GM04504 (cell line): ENCODE measurements around the gene ASXL2.

Source experiments
- DNase-seq: peaks from one replicate; pipeline ENCODE4 v3.0.0-alpha.2; 2012; ENCODE audit warnings: low read depth

Gene ASXL2

DNA sequence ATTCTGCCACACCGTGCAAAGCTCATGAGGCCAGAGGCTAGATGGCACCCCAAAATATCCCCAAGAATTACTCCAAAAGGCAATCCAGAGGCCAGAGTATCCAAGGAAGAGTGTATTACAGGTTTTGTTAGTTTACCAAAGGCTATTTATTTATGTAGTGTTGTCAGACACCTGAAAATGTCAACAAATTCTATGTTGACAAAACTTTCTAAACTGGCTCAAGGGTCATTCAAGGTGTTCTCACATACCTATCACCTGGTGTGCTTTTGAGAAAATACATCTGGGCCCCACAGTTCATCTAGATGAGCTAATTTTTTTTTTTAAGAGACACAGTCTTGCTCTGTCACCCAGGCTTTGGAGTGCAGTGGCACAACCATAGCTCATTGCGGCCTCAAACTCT is 192.5 kb downstream of the ASXL2 start:
- no peak for DNase-seq

DNA sequence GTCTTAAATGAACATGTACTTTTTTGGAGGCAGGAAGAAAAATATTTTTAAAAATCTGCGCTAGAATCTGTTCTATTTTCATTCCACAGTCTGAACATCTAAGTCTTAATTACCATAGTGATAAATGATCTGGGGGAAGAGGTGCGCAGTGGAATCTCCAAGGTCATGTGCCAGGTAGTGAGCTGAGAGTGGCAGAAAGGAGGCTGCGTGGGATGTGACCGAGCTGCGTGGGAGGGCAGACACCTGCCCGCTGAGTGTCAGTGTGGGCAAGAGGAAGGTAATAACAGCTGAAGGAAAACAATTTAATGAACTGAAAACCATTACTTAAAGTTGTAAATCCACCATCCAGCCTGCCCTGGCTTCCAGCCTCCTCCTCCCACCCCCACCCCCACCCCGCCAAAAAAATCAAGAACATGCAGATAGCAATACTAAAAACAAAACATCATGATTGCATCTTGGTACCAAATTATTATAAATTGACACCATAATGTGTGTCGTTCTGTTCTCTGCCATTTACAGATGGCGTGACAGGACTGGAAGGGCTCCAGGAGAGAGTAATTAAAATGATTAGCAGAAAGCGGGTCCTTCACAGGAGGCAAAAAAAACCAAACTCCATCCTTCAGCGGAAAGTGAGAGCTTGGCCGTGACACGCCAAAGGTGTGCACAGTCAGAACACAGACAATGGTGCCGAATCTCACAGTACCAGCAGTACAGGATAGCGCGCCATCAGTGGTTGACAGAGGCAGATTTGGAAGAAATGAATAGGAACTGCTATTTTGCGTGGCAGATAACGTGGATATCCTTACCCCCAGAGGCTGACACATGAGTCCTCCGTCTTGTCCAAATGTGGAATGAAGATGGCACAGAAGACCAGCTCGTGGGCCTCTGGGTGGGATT is 193.5 kb downstream of the ASXL2 start:
- no peak for DNase-seq
